ENCODE results near the gene EXOC3L2. TPM values are rescaled to one million over a fixed set of nuclear protein-coding genes. Genes with fewer than 3 reads are reported as not detected.

EXOC3L2 gene
- total RNA-seq, 1 donor: not detected

GRCh38 chr19:45216667-45217066, 28.5 kb downstream of the EXOC3L2 start:
- H3K4me3 ChIP-seq (ENCODE audit: low read depth, low read length): no peak overlapping the region
- DNase-seq (ENCODE audit: low read depth): no peak
- TF ChIP-seq CTCF (IDR thresholded peaks at IDR 0.05; ENCODE audit: insufficient read depth, low read depth, low read length): no peak

- DNase-seq (ENCODE audit: low read depth): no peak
- no peak overlapping the region for H3K4me3 ChIP-seq (ENCODE audit: low read depth, low read length)
- no peak for TF ChIP-seq CTCF (IDR thresholded peaks at IDR 0.05; ENCODE audit: insufficient read depth, low read depth, low read length)
Observed at GRCh38 chr19:45215391-45216191, 29.6 kb downstream of the EXOC3L2 start.

- no peak for DNase-seq (ENCODE audit: low read depth)
Observed at GRCh38 chr19:45213031-45213430, 32.2 kb downstream of the EXOC3L2 start.

GRCh38 chr19:45211751-45212381, 33.3 kb downstream of the EXOC3L2 start:
- no peak for DNase-seq (ENCODE audit: low read depth)
- TF ChIP-seq CTCF (IDR thresholded peaks at IDR 0.05; ENCODE audit: insufficient read depth, low read depth, low read length): no peak
- H3K4me3 ChIP-seq (ENCODE audit: low read depth, low read length): no peak overlapping the region

More at GRCh38 chr19:45213031-45213430, 32.2 kb downstream of the EXOC3L2 start:
- no peak overlapping the region for H3K4me3 ChIP-seq (ENCODE audit: low read depth, low read length)
- TF ChIP-seq CTCF (IDR thresholded peaks at IDR 0.05; ENCODE audit: insufficient read depth, low read depth, low read length): no peak

GRCh38 chr19:45206328-45206727, 38.9 kb downstream of the EXOC3L2 start:
- no peak overlapping the region for H3K4me3 ChIP-seq (ENCODE audit: low read depth, low read length)
- DNase-seq (ENCODE audit: low read depth): no peak
- TF ChIP-seq CTCF (IDR thresholded peaks at IDR 0.05; ENCODE audit: insufficient read depth, low read depth, low read length): no peak

- no peak for DNase-seq (ENCODE audit: low read depth)
Observed at GRCh38 chr19:45205810-45206209, 39.4 kb downstream of the EXOC3L2 start.

More at GRCh38 chr19:45205810-45206209, 39.4 kb downstream of the EXOC3L2 start:
- no peak overlapping the region for H3K4me3 ChIP-seq (ENCODE audit: low read depth, low read length)
- no peak for TF ChIP-seq CTCF (IDR thresholded peaks at IDR 0.05; ENCODE audit: insufficient read depth, low read depth, low read length)
